CD4-positive, alpha-beta T cell treated with Interleukin-4 for 1 hour (primary cell): ENCODE data around the gene ROGDI.
A peak's percentile ranks its signal among the peaks of the same experiment; 100 is the strongest.

ENCODE experiments used
- DNase-seq, 2 donors: peaks; one replicate each; pipeline ENCODE4 v3.0.0-alpha.2; 2020 to 2022

Gene ROGDI

GRCh38 chr16:4813251-4814003 is 11.0 kb upstream of the ROGDI start:
- DNase-seq: no peak

GRCh38 chr16:4811773-4812172 is 9.3 kb upstream of the ROGDI start:
- DNase-seq: no peak

GRCh38 chr16:4811242-4811641 is 8.8 kb upstream of the ROGDI start:
- no peak for DNase-seq

GRCh38 chr16:4806280-4806679 is 3.8 kb upstream of the ROGDI start:
- DNase-seq: no peak

- DNase-seq: no peak
Measured at GRCh38 chr16:4805231-4805630, 2.8 kb upstream of the ROGDI start.

- DNase-seq: no peak
Measured at GRCh38 chr16:4803898-4804762, 1.7 kb upstream of the ROGDI start.

- no peak for DNase-seq
Measured at GRCh38 chr16:4803401-4803844, 990 bp upstream of the ROGDI start.

- peak; percentile 88 to 89 for DNase-seq
Measured at GRCh38 chr16:4802659-4803287, 340 bp upstream of the ROGDI start.

- DNase-seq: no peak
Measured at GRCh38 chr16:4801051-4801961, 1.1 kb downstream of the ROGDI start.

- DNase-seq: no peak
Measured at GRCh38 chr16:4800290-4801041, 2.0 kb downstream of the ROGDI start.

- DNase-seq: no peak
Measured at GRCh38 chr16:4799171-4799855, 3.1 kb downstream of the ROGDI start.

- DNase-seq: no peak
Measured at GRCh38 chr16:4798456-4798855, 4.0 kb downstream of the ROGDI start.

- no peak for DNase-seq
Measured at GRCh38 chr16:4797805-4798252, 4.6 kb downstream of the ROGDI start.

- no peak for DNase-seq
Measured at GRCh38 chr16:4796982-4797804, 5.2 kb downstream of the ROGDI start.

- DNase-seq: no peak
Measured at GRCh38 chr16:4795828-4796572, 6.4 kb downstream of the ROGDI start.

- no peak for DNase-seq
Measured at GRCh38 chr16:4795181-4795827, 7.1 kb downstream of the ROGDI start, which contains the start of gene SMIM22. TSS of gene SMIM22 (plus strand) at chr16:4795369. CDS start at chr16:4795735, 366 bp downstream.

GRCh38 chr16:4792951-4793513 is 9.4 kb downstream of the ROGDI start:
- DNase-seq: no peak

- DNase-seq: no peak
Measured at GRCh38 chr16:4790871-4791270, 11.6 kb downstream of the ROGDI start.
